Measurements from ENCODE around the gene TCN2. TPM values are rescaled to one million over a fixed set of nuclear protein-coding genes. Genes with fewer than 3 reads are reported as not detected.
"Not testable (repeated sequence)": the region's sequence is repeated elsewhere in the genome, so short reads cannot be mapped to it uniquely, and the experiment has no call there.

The TCN2 gene
- total RNA-seq, 1 experiment from 2014 or later: 2.4 TPM

DNA sequence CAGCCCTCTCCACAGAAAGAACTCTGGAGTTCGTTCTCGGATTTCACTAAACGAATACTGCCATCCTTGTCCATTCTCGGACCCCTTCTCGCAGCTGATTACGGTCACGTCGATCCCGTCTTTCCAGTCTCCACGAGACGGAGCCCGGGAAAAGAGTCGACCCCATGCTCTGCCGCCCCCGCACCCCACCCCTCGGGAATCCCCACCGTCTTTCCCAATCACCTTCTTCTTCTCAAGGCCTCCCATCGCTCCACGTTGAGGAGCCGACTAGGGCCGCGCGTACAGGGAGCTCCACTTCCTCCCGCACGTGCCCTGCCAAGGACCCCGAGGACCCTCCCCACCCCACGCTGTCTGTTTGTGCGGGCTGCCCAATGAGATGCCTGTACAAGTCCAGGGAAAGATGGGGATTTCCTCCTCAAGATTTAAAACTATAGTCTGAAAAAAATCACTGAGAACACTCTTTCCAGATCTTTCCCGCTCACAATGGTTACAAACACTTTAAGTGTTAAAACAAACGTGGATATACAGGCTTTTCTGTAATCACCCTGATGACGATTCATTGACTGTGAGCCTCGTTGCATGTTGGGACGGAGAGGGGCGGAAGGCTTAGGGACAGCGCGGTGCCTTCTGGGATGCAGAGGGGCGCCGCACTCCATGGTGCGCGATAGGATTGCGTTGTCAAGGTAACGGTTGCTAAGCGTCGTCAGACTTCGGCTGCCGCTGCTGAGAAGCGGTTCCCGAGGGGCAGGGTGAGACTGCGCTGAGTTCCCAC, 15.2 kb upstream of the TCN2 start, which contains the start of gene PES1:
Gene PES1 (minus strand): TSS at position 323 of the 772 bp plus-strand sequence. CDS start 77 bp downstream, at position 246.
- TF ChIP-seq TCF7L2 (IDR thresholded peaks at IDR 0.05; ENCODE audit: low read depth, low read length) (no peak), CTCF (IDR thresholded peaks at IDR 0.05) (no peak), POLR2AphosphoS5 (IDR thresholded peaks at IDR 0.05; ENCODE audit: low read depth, low read length) (peak; percentile 57; the same call in 1 of the 2 replicates), SIN3A (IDR thresholded peaks at IDR 0.05; ENCODE audit: borderline replicate concordance, insufficient read depth, low read depth, low read length) (no peak)
- TF ChIP-seq, protein P1, sequence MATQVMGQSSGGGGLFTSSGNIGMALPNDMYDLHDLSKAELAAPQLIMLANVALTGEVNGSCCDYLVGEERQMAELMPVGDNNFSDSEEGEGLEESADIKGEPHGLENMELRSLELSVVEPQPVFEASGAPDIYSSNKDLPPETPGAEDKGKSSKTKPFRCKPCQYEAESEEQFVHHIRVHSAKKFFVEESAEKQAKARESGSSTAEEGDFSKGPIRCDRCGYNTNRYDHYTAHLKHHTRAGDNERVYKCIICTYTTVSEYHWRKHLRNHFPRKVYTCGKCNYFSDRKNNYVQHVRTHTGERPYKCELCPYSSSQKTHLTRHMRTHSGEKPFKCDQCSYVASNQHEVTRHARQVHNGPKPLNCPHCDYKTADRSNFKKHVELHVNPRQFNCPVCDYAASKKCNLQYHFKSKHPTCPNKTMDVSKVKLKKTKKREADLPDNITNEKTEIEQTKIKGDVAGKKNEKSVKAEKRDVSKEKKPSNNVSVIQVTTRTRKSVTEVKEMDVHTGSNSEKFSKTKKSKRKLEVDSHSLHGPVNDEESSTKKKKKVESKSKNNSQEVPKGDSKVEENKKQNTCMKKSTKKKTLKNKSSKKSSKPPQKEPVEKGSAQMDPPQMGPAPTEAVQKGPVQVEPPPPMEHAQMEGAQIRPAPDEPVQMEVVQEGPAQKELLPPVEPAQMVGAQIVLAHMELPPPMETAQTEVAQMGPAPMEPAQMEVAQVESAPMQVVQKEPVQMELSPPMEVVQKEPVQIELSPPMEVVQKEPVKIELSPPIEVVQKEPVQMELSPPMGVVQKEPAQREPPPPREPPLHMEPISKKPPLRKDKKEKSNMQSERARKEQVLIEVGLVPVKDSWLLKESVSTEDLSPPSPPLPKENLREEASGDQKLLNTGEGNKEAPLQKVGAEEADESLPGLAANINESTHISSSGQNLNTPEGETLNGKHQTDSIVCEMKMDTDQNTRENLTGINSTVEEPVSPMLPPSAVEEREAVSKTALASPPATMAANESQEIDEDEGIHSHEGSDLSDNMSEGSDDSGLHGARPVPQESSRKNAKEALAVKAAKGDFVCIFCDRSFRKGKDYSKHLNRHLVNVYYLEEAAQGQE (IDR thresholded peaks at IDR 0.05; ENCODE audit: insufficient read depth in 1 of 2, low read depth in 2 of 2, low read length in 1 of 2): no peak
- Histone ChIP-seq H3K27ac (ENCODE audit: low read length) (peak within 1 kb of the TSS; percentile 96), H3K36me3 (ENCODE audit: control insufficient read depth, insufficient read depth, low read length) (peaks cover 19% of the 10 kb centered on the region), H3K27me3 (ENCODE audit: control insufficient read depth, insufficient read depth, low read length) (no peaks in the 10 kb centered on the region), H3K9me3 (ENCODE audit: control insufficient read depth, insufficient read depth, low read depth, low read length) (no peaks in the 10 kb centered on the region), H3K4me3 (ENCODE audit: low read depth in 2 of 2, low read length in 2 of 2) (peak within 1 kb of the TSS; percentile 97 to 98), H3K4me1 (ENCODE audit: control insufficient read depth, insufficient read depth, low read length) (peaks cover 11% of the 10 kb centered on the region)
- POLR2A ChIA-PET: no interaction called here
- peak; percentile 100 for ATAC-seq
- in situ Hi-C loops (cut with HindIII; ENCODE audit: low pct_unique_long_range_greater_than_20kb, low sequenced_read_pairs): no loop called here
- CTCF ChIA-PET: interaction anchor here (0.6 kb wide), 1 partner anchor 117 kb away, joined by 3 read pairs; no protein-coding TSS in a partner anchor
- DNase-seq (ENCODE audit: low read depth, low spot score): peak; percentile 93
- intact Hi-C loops (cut with micrococcal nuclease; ENCODE audit: unreplicated experiment): no loop called here
- no TSS peak for BruUV-seq (replicated peaks)

DNA sequence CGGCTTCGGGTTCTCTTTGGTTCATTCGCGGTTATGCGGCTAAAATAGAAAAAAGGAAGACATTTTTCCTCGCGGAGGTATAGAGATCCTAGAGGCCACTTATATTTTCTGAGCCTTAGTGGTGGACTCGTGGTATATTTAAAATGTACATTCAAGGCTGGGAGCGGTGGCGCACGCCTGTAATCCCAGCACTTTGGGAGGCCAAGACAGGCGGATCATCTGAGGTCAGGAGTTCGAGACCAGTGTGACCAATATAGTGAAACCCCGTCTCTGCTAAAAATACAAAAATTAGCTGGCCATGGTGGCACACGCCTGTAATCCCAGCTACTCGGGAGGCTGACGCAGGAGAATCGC, 14.6 kb upstream of the TCN2 start:
- CTCF ChIA-PET: interaction anchor here (0.6 to 0.7 kb wide), 2 partner anchors 118 to 692 kb away, joined by 3 to 5 read pairs; no protein-coding TSS in a partner anchor
- H3K36me3 ChIP-seq (ENCODE audit: control insufficient read depth, insufficient read depth, low read length): peaks cover 17% of the 10 kb centered on the region
- in situ Hi-C loops (cut with HindIII; ENCODE audit: low pct_unique_long_range_greater_than_20kb, low sequenced_read_pairs); H3K9me3 ChIP-seq (ENCODE audit: control insufficient read depth, insufficient read depth, low read depth, low read length); POLR2A ChIA-PET; H3K27ac ChIP-seq (ENCODE audit: low read length); DNase-seq (ENCODE audit: low read depth, low spot score); BruUV-seq (replicated peaks); intact Hi-C loops (cut with micrococcal nuclease; ENCODE audit: unreplicated experiment); H3K27me3 ChIP-seq (ENCODE audit: control insufficient read depth, insufficient read depth, low read length): not testable (repeated sequence)
- peaks cover 11% of the 10 kb centered on the region for H3K4me1 ChIP-seq (ENCODE audit: control insufficient read depth, insufficient read depth, low read length)
- ATAC-seq: peak; percentile 22; the same call in 1 of the 2 replicates
- peak overlapping the region; percentile 97 to 98 for H3K4me3 ChIP-seq (ENCODE audit: low read depth in 2 of 2, low read length in 2 of 2)

- intact Hi-C loops (cut with micrococcal nuclease; ENCODE audit: unreplicated experiment) (no loop called here), in situ Hi-C loops (cut with HindIII; ENCODE audit: low pct_unique_long_range_greater_than_20kb, low sequenced_read_pairs) (no loop called here)
- no TSS peak for BruUV-seq (replicated peaks)
- Histone ChIP-seq H3K27me3 (ENCODE audit: control insufficient read depth, insufficient read depth, low read length) (no peaks in the 10 kb centered on the region), H3K27ac (ENCODE audit: low read length) (no peak overlapping the region), H3K4me3 (ENCODE audit: low read depth in 2 of 2, low read length in 2 of 2) (no peak overlapping the region), H3K4me1 (ENCODE audit: control insufficient read depth, insufficient read depth, low read length) (no peaks in the 10 kb centered on the region), H3K9me3 (ENCODE audit: control insufficient read depth, insufficient read depth, low read depth, low read length) (no peaks in the 10 kb centered on the region), H3K36me3 (ENCODE audit: control insufficient read depth, insufficient read depth, low read length) (peaks cover under 1% of the 10 kb centered on the region; the same call in 1 of the 2 replicates)
- POLR2A ChIA-PET: no interaction called here
- no peak for TF ChIP-seq POLR2AphosphoS5 (IDR thresholded peaks at IDR 0.05; ENCODE audit: low read depth, low read length)
- no peak for TF ChIP-seq TCF7L2 (IDR thresholded peaks at IDR 0.05; ENCODE audit: low read depth, low read length)
- no peak for TF ChIP-seq SIN3A (IDR thresholded peaks at IDR 0.05; ENCODE audit: borderline replicate concordance, insufficient read depth, low read depth, low read length)
- TF ChIP-seq, protein P1 (IDR thresholded peaks at IDR 0.05; ENCODE audit: insufficient read depth in 1 of 2, low read depth in 2 of 2, low read length in 1 of 2): no peak
- TF ChIP-seq CTCF (IDR thresholded peaks at IDR 0.05): no peak
- no peak for ATAC-seq
- CTCF ChIA-PET: no interaction called here
- no peak for DNase-seq (ENCODE audit: low read depth, low spot score)
These were observed 10.8 kb upstream of the TCN2 start for GRCh38 chr22:30596199-30596598.
